Astrocyte (in vitro differentiated cells and primary cell): ENCODE measurements around the gene DYNLT1. TPM values are rescaled to one million over a fixed set of nuclear protein-coding genes. Genes with fewer than 3 reads are reported as not detected.
A peak's percentile ranks its signal among the peaks of the same experiment; 100 is the strongest.

Source experiments
- DNase-seq: peaks from one replicate; pipeline ENCODE4 v3.0.0-alpha.2; 2010; ENCODE audit warnings: low read depth
- FAIRE-seq: peaks from 2 replicates; lab custom pipeline; 2011; peaks lifted over from hg19 to GRCh38; lab: Jason Lieb, UNC
- H2AFZ ChIP-seq: 2 replicates; pipeline ENCODE4 v1.6.0; 2012; ENCODE audit warnings: low read depth, low read length, inconsistent platforms
- H3K27ac ChIP-seq: 2 replicates; pipeline ENCODE4 v1.5.1; 2011; ENCODE audit warnings: low read depth, low read length, inconsistent platforms
- H3K27me3 ChIP-seq: 2 replicates; pipeline ENCODE4 v1.6.0; 2011; ENCODE audit warnings: low read length, inconsistent platforms; ENCODE audit not compliant: insufficient read depth
- H3K36me3 ChIP-seq: 2 replicates; pipeline ENCODE4 v1.5.1; 2011; ENCODE audit warnings: low read length, inconsistent platforms; ENCODE audit not compliant: insufficient read depth
- H3K4me1 ChIP-seq: 2 replicates; pipeline ENCODE4 v1.5.1; 2011; ENCODE audit warnings: low read length, inconsistent platforms; ENCODE audit not compliant: insufficient read depth
- H3K4me2 ChIP-seq: 2 replicates; pipeline ENCODE4 v1.6.0; 2012; ENCODE audit warnings: low read length, inconsistent platforms
- H3K4me3 ChIP-seq: 2 replicates; pipeline ENCODE4 v1.5.1; 2011; ENCODE audit warnings: low read depth, mild to moderate bottlenecking, low read length, inconsistent platforms; ENCODE audit not compliant: insufficient read depth
- H3K79me2 ChIP-seq: 2 replicates; pipeline ENCODE4 v1.6.0; 2012; ENCODE audit warnings: mild to moderate bottlenecking, low read length, inconsistent platforms; ENCODE audit not compliant: insufficient read depth
- H3K9ac ChIP-seq: 2 replicates; pipeline ENCODE4 v1.6.0; 2012; ENCODE audit warnings: mild to moderate bottlenecking, low read length, inconsistent platforms
- H3K9me3 ChIP-seq: 2 replicates; pipeline ENCODE4 v1.5.1; 2012; ENCODE audit warnings: low read depth, mild to moderate bottlenecking, low read length, inconsistent platforms; ENCODE audit not compliant: insufficient read depth
- H4K20me1 ChIP-seq: 2 replicates; pipeline ENCODE4 v1.6.0; 2012; ENCODE audit warnings: low read length, inconsistent platforms; ENCODE audit not compliant: insufficient read depth
- H3K27ac Mint-ChIP-seq: one replicate; pipeline ENCODE4 v1.8.0; 2021; ENCODE audit warnings: mild to moderate bottlenecking, mixed read lengths; ENCODE audit not compliant: unreplicated experiment
- H3K27me3 Mint-ChIP-seq: one replicate; pipeline ENCODE4 v1.8.0; 2021; ENCODE audit warnings: low read depth, mixed read lengths; ENCODE audit not compliant: unreplicated experiment
- H3K36me3 Mint-ChIP-seq: one replicate; pipeline ENCODE4 v1.8.0; 2021; ENCODE audit warnings: low read depth, mixed read lengths; ENCODE audit not compliant: unreplicated experiment
- H3K4me1 Mint-ChIP-seq: one replicate; pipeline ENCODE4 v1.8.0; 2021; ENCODE audit warnings: low read depth, mixed read lengths; ENCODE audit not compliant: unreplicated experiment
- H3K4me3 Mint-ChIP-seq: one replicate; pipeline ENCODE4 v1.8.0; 2021; ENCODE audit warnings: mild to moderate bottlenecking, moderate library complexity, mixed read lengths; ENCODE audit not compliant: unreplicated experiment
- H3K9me3 Mint-ChIP-seq: one replicate; pipeline ENCODE4 v1.8.0; 2021; ENCODE audit warnings: mild to moderate bottlenecking, mixed read lengths; ENCODE audit not compliant: unreplicated experiment
- EZH2 ChIP-seq: IDR thresholded peaks from 2 replicates; pipeline ENCODE4 v1.6.1; 2012; ENCODE audit warnings: mild to moderate bottlenecking, low read length, inconsistent platforms; ENCODE audit not compliant: insufficient read depth
- total RNA-seq: library from RNA; stranded (reverse); gene quantifications from 2 replicates; pipeline ENCODE4 v1.2.1, GENCODE V29; 2021
- TF ChIP-seq, protein P1 (sequence below): IDR thresholded peaks from 2 replicates; pipeline ENCODE4 v1.5.1; 2011; ENCODE audit warnings: low read depth, mild to moderate bottlenecking, inconsistent platforms, low read length, moderate library complexity; ENCODE audit not compliant: insufficient read depth

Gene DYNLT1
- total RNA-seq, 1 donor from 2014 or later, result 169 TPM

DNA sequence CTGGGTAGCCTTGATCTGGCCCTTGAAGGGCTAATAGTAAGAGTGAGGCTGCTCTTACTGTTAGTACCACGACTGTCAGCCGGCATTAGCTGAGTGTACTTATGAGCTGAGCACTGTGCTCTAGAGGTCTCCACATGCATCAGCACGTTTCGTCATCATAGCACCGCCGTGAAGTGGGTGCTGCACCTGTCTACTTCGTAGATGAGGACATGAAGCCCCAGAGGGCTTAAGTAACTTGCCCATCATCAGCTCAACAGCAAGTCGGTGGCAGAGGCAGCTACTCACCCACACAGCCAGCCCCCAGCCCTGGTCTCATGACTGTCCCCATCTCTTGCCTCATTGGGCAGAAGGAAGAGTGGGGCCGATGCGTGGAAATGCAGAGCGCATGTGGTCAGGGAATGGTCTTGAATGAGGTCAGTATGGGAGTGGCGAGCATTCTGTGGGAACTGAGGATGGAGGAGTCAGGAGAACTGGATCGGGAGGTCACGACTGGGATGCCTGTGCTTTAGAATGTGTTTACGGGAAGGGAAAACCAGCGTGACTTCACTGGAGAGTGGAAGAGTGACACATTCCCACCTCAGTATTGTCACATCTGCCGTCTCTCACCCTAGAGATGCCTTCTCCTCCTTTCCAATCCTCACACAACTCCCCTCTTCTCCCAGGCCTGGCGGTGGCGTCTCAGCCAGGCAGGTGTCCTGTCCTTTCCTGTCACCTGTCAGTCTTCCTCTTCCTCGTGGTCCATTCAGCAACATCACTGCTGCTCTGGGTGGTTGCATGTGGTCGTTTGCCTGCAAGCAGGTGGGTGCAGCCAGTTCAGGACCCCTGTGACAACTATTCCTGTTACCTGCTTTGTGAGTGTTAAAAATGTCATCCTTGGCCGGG lies 11.3 kb upstream of the DYNLT1 start:
- Histone ChIP-seq H3K4me1 (peaks cover 24% of the 10 kb centered on the region), H3K79me2 (no peaks in the 10 kb centered on the region), H3K27ac (peak overlapping the region; percentile 81), H3K4me2 (peak overlapping the region; percentile 23), H3K36me3 (no peaks in the 10 kb centered on the region), H3K4me3 (peak overlapping the region; percentile 26), H3K9me3 (no peaks in the 10 kb centered on the region), H2AFZ (no peak overlapping the region), H3K27me3 (no peaks in the 10 kb centered on the region), H3K9ac (peak overlapping the region; percentile 38), H4K20me1 (no peaks in the 10 kb centered on the region)
- peaks cover 17% of the 10 kb centered on the region for H3K4me1 Mint-ChIP-seq
- peaks cover 6% of the 10 kb centered on the region for H3K27me3 Mint-ChIP-seq
- TF ChIP-seq, protein P1, sequence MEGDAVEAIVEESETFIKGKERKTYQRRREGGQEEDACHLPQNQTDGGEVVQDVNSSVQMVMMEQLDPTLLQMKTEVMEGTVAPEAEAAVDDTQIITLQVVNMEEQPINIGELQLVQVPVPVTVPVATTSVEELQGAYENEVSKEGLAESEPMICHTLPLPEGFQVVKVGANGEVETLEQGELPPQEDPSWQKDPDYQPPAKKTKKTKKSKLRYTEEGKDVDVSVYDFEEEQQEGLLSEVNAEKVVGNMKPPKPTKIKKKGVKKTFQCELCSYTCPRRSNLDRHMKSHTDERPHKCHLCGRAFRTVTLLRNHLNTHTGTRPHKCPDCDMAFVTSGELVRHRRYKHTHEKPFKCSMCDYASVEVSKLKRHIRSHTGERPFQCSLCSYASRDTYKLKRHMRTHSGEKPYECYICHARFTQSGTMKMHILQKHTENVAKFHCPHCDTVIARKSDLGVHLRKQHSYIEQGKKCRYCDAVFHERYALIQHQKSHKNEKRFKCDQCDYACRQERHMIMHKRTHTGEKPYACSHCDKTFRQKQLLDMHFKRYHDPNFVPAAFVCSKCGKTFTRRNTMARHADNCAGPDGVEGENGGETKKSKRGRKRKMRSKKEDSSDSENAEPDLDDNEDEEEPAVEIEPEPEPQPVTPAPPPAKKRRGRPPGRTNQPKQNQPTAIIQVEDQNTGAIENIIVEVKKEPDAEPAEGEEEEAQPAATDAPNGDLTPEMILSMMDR, result no peak
- TF ChIP-seq EZH2, result no peak
- H3K36me3 Mint-ChIP-seq, result no peaks in the 10 kb centered on the region
- DNase-seq (no peak), FAIRE-seq (no peak)
- no peak overlapping the region for H3K4me3 Mint-ChIP-seq
- no peak overlapping the region for H3K27ac Mint-ChIP-seq
- no peaks in the 10 kb centered on the region for H3K9me3 Mint-ChIP-seq

DNA sequence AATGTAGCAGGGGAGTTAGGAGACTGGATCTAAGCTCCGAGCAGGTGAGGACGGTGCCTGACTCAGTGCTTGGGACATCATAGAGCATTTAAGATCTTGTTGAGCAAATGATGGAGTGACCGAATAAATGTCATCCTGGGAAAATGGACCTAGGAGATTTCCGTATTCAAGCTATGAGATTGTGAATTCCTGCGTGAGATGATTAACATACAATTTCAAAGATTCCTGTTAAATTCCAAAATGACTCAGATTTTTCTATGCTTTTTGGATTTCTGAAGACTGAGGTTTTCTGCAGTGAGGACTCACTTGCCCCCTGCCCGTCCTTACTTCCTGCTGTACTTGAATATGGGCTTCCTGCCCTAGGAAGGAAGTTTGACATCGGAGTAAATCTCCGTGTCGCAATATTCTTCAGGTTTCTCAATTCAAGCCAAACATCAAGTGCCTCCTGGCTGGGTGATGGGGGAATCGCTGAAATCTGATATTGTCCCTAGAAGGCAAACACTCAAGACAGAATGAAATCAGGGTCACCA lies 10.5 kb upstream of the DYNLT1 start:
- no peak for TF ChIP-seq EZH2
- TF ChIP-seq, protein P1, result no peak
- peak overlapping the region; percentile 55 for H2AFZ ChIP-seq
- H3K79me2 ChIP-seq, result no peaks in the 10 kb centered on the region
- peak overlapping the region; percentile 26 for H3K4me3 ChIP-seq
- H3K27ac ChIP-seq, result peak overlapping the region; percentile 81
- Mint-ChIP-seq H3K4me3 (no peak overlapping the region), H3K27me3 (peaks cover 5% of the 10 kb centered on the region), H3K27ac (peak overlapping the region; percentile 55), H3K9me3 (no peaks in the 10 kb centered on the region), H3K4me1 (peaks cover 17% of the 10 kb centered on the region), H3K36me3 (no peaks in the 10 kb centered on the region)
- H3K4me1 ChIP-seq, result peaks cover 24% of the 10 kb centered on the region
- DNase-seq, result peak; percentile 76
- no peaks in the 10 kb centered on the region for H3K36me3 ChIP-seq
- H3K9ac ChIP-seq, result peak overlapping the region; percentile 59
- FAIRE-seq, result peak; percentile 83
- H4K20me1 ChIP-seq, result no peaks in the 10 kb centered on the region
- H3K4me2 ChIP-seq, result peak overlapping the region; percentile 23
- H3K27me3 ChIP-seq, result no peaks in the 10 kb centered on the region
- H3K9me3 ChIP-seq, result no peaks in the 10 kb centered on the region
